Upper lobe of right lung (tissue), 1 donor: ENCODE results near the gene ABCC4. TPM values are rescaled to one million over a fixed set of nuclear protein-coding genes. Genes with fewer than 3 reads are reported as not detected.

Experiments used
- ATAC-seq: fragments of 200-7000 bp; cut with Tn5 transposase; one replicate; pipeline ENCODE4 v1.9.1; 2020; ENCODE audit warnings: mild to moderate bottlenecking, moderate library complexity
- DNase-seq: peaks from one replicate; pipeline ENCODE4 v3.0.0-alpha.2; 2020
- H3K27ac ChIP-seq: fragments of 200-600 bp; one replicate; pipeline ENCODE4 v1.8.0; 2022
- H3K27me3 ChIP-seq: fragments of 200-600 bp; one replicate; pipeline ENCODE4 v1.8.0; 2022; ENCODE audit warnings: mild to moderate bottlenecking
- H3K36me3 ChIP-seq: fragments of 200-600 bp; one replicate; pipeline ENCODE4 v1.8.0; 2022
- H3K4me1 ChIP-seq: fragments of 200-600 bp; one replicate; pipeline ENCODE4 v1.8.0; 2022
- H3K4me3 ChIP-seq: fragments of 200-600 bp; one replicate; pipeline ENCODE4 v1.8.0; 2022; ENCODE audit warnings: mild to moderate bottlenecking
- H3K9me3 ChIP-seq: fragments of 200-600 bp; one replicate; pipeline ENCODE4 v1.8.0; 2022
- intact Hi-C: fragments of 100-400 bp; cut with DNase I; formaldehyde crosslinking; loops from one replicate; pipeline ENCODE4 v1.11.0; 2022
- total RNA-seq: library from RNA; stranded (reverse); fragmentation: NEBNext Ultra II Directional; extraction: Animal tissue kit (Norgen Biotek cat#: 25700); gene quantifications from one replicate; pipeline ENCODE4 v1.2.1, GENCODE V29; 2021
- TF ChIP-seq, protein P1 (sequence below): fragments of 200-600 bp; IDR thresholded peaks from one replicate; pipeline ENCODE4 v1.8.0; 2022; ENCODE audit warnings: antibody characterized with exemption
- donor health status: DM: no; HTN: yes; CAD: no; lungs with severe emphysema.

The ABCC4 gene
- total RNA-seq, 1 donor from 2014 or later = 28.1 TPM

DNA sequence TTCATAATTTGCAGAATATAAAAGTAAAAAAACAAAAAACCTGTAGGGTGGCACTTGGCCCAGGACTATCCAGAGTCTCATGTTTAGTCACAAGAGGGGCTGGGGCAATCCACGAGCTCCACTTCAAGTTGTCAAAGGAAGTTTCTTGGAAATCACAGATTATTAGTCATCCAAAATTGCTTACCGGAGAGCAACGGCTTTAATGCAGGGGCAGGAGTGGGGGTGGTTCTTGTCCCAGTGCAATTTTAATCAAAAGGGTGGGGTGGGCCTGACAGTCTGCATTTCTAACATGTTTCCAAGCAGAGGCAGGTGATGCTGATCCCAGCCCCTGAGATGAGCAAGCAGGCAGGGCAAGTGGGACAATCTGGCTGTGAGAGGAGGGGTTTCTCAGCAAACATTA lies 233.9 kb downstream of the ABCC4 start:
- DNase-seq (no peak), ATAC-seq (no peak)
- intact Hi-C loops = no loop called here
- H3K4me3 ChIP-seq = no peak overlapping the region
- H3K9me3 ChIP-seq = no peaks in the 10 kb centered on the region
- H3K27me3 ChIP-seq = no peaks in the 10 kb centered on the region
- H3K27ac ChIP-seq = no peak overlapping the region
- TF ChIP-seq, protein P1, sequence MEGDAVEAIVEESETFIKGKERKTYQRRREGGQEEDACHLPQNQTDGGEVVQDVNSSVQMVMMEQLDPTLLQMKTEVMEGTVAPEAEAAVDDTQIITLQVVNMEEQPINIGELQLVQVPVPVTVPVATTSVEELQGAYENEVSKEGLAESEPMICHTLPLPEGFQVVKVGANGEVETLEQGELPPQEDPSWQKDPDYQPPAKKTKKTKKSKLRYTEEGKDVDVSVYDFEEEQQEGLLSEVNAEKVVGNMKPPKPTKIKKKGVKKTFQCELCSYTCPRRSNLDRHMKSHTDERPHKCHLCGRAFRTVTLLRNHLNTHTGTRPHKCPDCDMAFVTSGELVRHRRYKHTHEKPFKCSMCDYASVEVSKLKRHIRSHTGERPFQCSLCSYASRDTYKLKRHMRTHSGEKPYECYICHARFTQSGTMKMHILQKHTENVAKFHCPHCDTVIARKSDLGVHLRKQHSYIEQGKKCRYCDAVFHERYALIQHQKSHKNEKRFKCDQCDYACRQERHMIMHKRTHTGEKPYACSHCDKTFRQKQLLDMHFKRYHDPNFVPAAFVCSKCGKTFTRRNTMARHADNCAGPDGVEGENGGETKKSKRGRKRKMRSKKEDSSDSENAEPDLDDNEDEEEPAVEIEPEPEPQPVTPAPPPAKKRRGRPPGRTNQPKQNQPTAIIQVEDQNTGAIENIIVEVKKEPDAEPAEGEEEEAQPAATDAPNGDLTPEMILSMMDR = no peak
- no peaks in the 10 kb centered on the region for H3K4me1 ChIP-seq
- peaks cover 16% of the 10 kb centered on the region for H3K36me3 ChIP-seq

DNA sequence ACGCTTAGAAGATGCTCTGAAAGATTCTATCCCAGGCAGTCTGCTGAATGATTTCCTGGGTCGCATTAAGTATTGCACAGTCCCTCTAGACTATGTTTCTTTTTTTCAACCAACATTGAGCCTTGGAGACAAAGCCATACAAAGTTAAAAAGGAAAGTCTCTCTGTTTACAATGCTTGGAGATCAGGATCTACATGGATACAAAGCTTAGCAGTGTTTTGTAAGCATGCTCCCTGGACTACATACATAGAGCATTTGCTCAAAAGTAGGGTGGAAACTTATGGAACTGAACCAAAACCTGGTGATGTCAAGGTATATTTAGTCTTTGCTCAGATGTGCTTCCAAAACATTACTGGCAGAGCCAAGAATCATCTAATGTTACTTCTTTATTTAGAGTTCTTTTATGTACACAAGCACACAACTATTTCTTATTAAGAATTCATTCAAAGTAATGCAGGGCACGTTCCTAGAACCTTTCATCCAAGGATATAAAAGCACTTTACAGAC lies 241.2 kb downstream of the ABCC4 start:
- intact Hi-C loops = no loop called here
- ATAC-seq (no peak), DNase-seq (no peak)
- H3K4me3 ChIP-seq = no peak overlapping the region
- H3K4me1 ChIP-seq = no peaks in the 10 kb centered on the region
- TF ChIP-seq, protein P1 = no peak
- no peaks in the 10 kb centered on the region for H3K27me3 ChIP-seq
- H3K27ac ChIP-seq = no peak overlapping the region
- no peaks in the 10 kb centered on the region for H3K9me3 ChIP-seq
- H3K36me3 ChIP-seq = peaks cover 6% of the 10 kb centered on the region

DNA sequence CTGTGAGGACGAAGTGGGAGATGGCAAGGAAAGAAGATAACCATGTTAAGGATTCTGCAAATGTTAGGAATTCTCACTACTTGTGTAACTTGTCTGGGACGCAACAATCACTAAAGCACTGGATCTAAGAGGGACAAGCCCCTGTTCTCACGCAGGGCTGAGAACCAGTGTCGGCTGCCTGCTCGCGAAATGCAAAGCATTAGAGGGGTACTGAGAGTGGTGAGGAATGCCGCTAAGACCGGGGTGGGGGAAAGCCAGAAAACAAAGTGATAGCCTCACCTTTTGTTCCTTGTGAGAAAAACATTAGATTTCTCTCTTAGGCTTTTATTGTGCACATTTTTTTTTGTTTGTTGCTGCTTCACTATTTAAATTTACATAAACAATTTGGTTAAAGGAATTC lies 241.9 kb downstream of the ABCC4 start:
- H3K4me3 ChIP-seq = no peak overlapping the region
- H3K27me3 ChIP-seq = no peaks in the 10 kb centered on the region
- TF ChIP-seq, protein P1 = no peak
- no peak for DNase-seq
- no peak for ATAC-seq
- no peaks in the 10 kb centered on the region for H3K9me3 ChIP-seq
- H3K27ac ChIP-seq = no peak overlapping the region
- peaks cover 6% of the 10 kb centered on the region for H3K36me3 ChIP-seq
- H3K4me1 ChIP-seq = no peaks in the 10 kb centered on the region
- intact Hi-C loops = no loop called here

DNA sequence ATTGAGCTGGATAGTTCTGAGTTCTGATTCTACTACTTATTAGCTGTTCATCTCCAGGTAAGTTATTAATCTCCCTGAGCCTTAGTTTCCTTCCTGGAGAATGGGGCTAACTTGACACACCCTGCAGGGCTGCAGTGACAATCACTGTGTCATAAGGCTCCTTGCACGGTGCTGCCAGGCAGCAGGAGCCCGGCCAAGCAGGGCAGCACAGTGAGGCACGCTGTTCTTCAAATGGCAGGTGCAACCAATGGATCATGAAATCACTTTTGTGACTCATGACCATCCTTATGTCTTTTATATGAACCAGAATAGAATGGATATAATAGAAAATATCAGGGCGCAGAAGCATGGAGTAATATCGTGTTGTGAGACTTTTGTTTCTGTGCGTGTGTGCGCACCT lies 242.6 kb downstream of the ABCC4 start:
- TF ChIP-seq, protein P1 = no peak
- ATAC-seq (no peak), DNase-seq (no peak)
- no peak overlapping the region for H3K4me3 ChIP-seq
- H3K27ac ChIP-seq = no peak overlapping the region
- intact Hi-C loops = no loop called here
- H3K9me3 ChIP-seq = no peaks in the 10 kb centered on the region
- H3K27me3 ChIP-seq = no peaks in the 10 kb centered on the region
- H3K4me1 ChIP-seq = no peaks in the 10 kb centered on the region
- peaks cover 6% of the 10 kb centered on the region for H3K36me3 ChIP-seq

DNA sequence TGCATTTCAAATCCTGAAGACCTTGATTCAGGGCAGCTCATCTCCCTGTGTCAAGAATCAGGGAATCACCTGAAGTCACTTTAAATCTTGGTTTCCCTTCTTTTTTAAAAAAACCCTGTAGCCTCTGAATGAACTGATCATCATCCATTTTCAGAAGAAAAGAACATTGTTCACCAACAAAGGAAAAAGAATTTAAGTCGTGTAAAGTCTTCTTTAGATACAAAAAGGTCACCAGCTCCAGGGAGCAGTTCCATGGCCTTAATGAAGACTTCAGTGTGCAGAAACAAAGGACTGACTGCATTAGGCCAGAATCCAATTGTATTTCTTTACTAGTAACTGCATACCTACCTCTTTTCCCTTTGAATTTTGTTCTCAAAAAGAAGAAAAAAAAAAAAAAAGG lies 245.0 kb downstream of the ABCC4 start:
- TF ChIP-seq, protein P1 = no peak
- no peak overlapping the region for H3K27ac ChIP-seq
- no peak overlapping the region for H3K4me3 ChIP-seq
- intact Hi-C loops = no loop called here
- no peaks in the 10 kb centered on the region for H3K9me3 ChIP-seq
- H3K27me3 ChIP-seq = no peaks in the 10 kb centered on the region
- no peaks in the 10 kb centered on the region for H3K36me3 ChIP-seq
- H3K4me1 ChIP-seq = no peaks in the 10 kb centered on the region
- no peak for DNase-seq
- no peak for ATAC-seq
